K562 (cell line): ENCODE measurements around the gene DAPK2. TPM values are rescaled to one million over a fixed set of nuclear protein-coding genes. Genes with fewer than 3 reads are reported as not detected.

ENCODE experiments used
- DDX20 ChIP-seq: fragments of 450-650 bp; IDR thresholded peaks from 2 replicates; pipeline ENCODE4 v1.6.1; 2016; ENCODE audit warnings: missing genetic modification characterization, low read depth, mild to moderate bottlenecking, missing compliant biosample characterization, moderate library complexity
- DMBX1 ChIP-seq: fragments of 250-450 bp; sonication (Bioruptor Pico); IDR thresholded peaks from 2 replicates; pipeline ENCODE4 v1.8.0; 2022; ENCODE audit warnings: inconsistent platforms, mild to moderate bottlenecking, moderate library complexity, borderline replicate concordance
- E2F5 ChIP-seq: sonication (generic); formaldehyde crosslinking; IDR thresholded peaks from 2 replicates; pipeline ENCODE4 v1.8.0; 2022; ENCODE audit warnings: mild to moderate bottlenecking, missing genetic modification reagents
- SMAD3 ChIP-seq: fragments of 450-650 bp; formaldehyde crosslinking; conservative IDR thresholded peaks from 2 replicates; pipeline ENCODE4 v1.4.0; 2020; ENCODE audit warnings: mild to moderate bottlenecking
- ZNF644 ChIP-seq: fragments of 200-800 bp; sonication (Bioruptor generic); IDR thresholded peaks from 2 replicates; pipeline ENCODE4 v1.6.1; 2016; ENCODE audit warnings: low read depth, missing genetic modification characterization, missing compliant biosample characterization
- polyA plus RNA-seq, 8 experiments: library from polyadenylated mRNA; depleted of rRNA in 4 of 8; stranded (reverse) in 5 of 8; unstranded in 3 of 8; fragments of >200 nt; fragmentation: Nextera tagmentation in 2 of 8; fragmentation: Illumina TruSeq in 1 of 8; extraction: Ambion mirVana in 2 of 8; extraction: Trizol in 1 of 8; gene quantifications; 2 replicates each; pipeline versions ENCODE4 v1.2.1 to v1.2.3, GENCODE V29; 2011 to 2014; ENCODE audit warnings: inconsistent platforms in 1 of 8, missing spikeins in 1 of 8
- total RNA-seq, 7 experiments: library from RNA; depleted of rRNA in 6 of 7; stranded (reverse); fragments of >200 nt in 6 of 7; fragmentation: Illumina TruSeq in 2 of 7; extraction: Trizol in 2 of 7; gene quantifications; 2 replicates each; pipeline versions ENCODE4 v1.2.1 to v1.2.3, GENCODE V29; 2011 to 2021; ENCODE audit warnings: low replicate concordance in 1 of 7
- TF ChIP-seq, protein P1 (sequence below): fragments of 450-650 bp; IDR thresholded peaks from 2 replicates; pipeline ENCODE4 v1.6.1; 2016; ENCODE audit warnings: mild to moderate bottlenecking, moderate library complexity
- TF ChIP-seq, protein P2 (sequence below): sonication (generic); formaldehyde crosslinking; IDR thresholded peaks from 2 replicates; pipeline ENCODE4 v1.4.0; 2020; ENCODE audit warnings: mild to moderate bottlenecking, missing genetic modification reagents

The DAPK2 gene
- total and polyA plus RNA-seq, 9 of the 15 experiments (the other 6 are each of a cell fraction or from before 2014, with no cell fraction given), result 0.14 to 5.2 (median 2.2) TPM

DNA sequence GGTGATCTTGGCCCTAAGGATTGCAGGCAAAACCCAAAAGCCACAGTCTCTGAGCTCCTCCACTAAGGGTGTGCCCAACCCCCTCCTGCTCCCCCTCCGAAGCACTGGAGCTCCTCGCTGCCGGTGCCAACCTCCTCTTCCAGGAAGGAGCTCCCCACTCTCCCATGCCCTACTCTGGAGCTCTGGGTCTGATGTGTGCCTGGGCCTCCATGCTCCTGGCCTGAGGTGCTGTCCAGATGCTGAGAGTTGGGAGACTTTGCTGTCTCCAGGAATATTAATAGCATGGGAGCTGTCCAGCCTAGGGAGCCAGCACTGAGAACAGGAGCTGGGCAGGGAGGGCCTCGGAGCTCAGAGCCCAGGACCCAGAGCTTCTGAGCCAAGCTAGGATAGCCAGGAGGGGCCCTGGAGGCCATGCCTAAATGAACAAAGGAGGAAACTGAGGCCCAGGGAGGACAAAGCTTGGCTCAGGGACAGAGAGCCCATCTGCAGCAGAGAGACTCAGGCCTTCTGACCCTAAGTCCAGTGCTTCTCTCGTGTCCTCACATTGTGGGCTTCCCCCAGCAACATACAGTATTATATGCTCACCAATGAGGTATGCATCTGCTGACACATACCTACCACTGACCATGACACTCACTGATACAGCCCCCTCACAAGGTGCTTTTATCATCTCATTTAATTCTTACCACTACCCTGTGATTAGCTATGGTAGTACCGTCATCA, 175.6 kb downstream of the DAPK2 start (continued):
- TF ChIP-seq, protein P1, sequence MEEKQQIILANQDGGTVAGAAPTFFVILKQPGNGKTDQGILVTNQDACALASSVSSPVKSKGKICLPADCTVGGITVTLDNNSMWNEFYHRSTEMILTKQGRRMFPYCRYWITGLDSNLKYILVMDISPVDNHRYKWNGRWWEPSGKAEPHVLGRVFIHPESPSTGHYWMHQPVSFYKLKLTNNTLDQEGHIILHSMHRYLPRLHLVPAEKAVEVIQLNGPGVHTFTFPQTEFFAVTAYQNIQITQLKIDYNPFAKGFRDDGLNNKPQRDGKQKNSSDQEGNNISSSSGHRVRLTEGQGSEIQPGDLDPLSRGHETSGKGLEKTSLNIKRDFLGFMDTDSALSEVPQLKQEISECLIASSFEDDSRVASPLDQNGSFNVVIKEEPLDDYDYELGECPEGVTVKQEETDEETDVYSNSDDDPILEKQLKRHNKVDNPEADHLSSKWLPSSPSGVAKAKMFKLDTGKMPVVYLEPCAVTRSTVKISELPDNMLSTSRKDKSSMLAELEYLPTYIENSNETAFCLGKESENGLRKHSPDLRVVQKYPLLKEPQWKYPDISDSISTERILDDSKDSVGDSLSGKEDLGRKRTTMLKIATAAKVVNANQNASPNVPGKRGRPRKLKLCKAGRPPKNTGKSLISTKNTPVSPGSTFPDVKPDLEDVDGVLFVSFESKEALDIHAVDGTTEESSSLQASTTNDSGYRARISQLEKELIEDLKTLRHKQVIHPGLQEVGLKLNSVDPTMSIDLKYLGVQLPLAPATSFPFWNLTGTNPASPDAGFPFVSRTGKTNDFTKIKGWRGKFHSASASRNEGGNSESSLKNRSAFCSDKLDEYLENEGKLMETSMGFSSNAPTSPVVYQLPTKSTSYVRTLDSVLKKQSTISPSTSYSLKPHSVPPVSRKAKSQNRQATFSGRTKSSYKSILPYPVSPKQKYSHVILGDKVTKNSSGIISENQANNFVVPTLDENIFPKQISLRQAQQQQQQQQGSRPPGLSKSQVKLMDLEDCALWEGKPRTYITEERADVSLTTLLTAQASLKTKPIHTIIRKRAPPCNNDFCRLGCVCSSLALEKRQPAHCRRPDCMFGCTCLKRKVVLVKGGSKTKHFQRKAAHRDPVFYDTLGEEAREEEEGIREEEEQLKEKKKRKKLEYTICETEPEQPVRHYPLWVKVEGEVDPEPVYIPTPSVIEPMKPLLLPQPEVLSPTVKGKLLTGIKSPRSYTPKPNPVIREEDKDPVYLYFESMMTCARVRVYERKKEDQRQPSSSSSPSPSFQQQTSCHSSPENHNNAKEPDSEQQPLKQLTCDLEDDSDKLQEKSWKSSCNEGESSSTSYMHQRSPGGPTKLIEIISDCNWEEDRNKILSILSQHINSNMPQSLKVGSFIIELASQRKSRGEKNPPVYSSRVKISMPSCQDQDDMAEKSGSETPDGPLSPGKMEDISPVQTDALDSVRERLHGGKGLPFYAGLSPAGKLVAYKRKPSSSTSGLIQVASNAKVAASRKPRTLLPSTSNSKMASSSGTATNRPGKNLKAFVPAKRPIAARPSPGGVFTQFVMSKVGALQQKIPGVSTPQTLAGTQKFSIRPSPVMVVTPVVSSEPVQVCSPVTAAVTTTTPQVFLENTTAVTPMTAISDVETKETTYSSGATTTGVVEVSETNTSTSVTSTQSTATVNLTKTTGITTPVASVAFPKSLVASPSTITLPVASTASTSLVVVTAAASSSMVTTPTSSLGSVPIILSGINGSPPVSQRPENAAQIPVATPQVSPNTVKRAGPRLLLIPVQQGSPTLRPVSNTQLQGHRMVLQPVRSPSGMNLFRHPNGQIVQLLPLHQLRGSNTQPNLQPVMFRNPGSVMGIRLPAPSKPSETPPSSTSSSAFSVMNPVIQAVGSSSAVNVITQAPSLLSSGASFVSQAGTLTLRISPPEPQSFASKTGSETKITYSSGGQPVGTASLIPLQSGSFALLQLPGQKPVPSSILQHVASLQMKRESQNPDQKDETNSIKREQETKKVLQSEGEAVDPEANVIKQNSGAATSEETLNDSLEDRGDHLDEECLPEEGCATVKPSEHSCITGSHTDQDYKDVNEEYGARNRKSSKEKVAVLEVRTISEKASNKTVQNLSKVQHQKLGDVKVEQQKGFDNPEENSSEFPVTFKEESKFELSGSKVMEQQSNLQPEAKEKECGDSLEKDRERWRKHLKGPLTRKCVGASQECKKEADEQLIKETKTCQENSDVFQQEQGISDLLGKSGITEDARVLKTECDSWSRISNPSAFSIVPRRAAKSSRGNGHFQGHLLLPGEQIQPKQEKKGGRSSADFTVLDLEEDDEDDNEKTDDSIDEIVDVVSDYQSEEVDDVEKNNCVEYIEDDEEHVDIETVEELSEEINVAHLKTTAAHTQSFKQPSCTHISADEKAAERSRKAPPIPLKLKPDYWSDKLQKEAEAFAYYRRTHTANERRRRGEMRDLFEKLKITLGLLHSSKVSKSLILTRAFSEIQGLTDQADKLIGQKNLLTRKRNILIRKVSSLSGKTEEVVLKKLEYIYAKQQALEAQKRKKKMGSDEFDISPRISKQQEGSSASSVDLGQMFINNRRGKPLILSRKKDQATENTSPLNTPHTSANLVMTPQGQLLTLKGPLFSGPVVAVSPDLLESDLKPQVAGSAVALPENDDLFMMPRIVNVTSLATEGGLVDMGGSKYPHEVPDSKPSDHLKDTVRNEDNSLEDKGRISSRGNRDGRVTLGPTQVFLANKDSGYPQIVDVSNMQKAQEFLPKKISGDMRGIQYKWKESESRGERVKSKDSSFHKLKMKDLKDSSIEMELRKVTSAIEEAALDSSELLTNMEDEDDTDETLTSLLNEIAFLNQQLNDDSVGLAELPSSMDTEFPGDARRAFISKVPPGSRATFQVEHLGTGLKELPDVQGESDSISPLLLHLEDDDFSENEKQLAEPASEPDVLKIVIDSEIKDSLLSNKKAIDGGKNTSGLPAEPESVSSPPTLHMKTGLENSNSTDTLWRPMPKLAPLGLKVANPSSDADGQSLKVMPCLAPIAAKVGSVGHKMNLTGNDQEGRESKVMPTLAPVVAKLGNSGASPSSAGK, result no peak
- TF ChIP-seq, protein P2, sequence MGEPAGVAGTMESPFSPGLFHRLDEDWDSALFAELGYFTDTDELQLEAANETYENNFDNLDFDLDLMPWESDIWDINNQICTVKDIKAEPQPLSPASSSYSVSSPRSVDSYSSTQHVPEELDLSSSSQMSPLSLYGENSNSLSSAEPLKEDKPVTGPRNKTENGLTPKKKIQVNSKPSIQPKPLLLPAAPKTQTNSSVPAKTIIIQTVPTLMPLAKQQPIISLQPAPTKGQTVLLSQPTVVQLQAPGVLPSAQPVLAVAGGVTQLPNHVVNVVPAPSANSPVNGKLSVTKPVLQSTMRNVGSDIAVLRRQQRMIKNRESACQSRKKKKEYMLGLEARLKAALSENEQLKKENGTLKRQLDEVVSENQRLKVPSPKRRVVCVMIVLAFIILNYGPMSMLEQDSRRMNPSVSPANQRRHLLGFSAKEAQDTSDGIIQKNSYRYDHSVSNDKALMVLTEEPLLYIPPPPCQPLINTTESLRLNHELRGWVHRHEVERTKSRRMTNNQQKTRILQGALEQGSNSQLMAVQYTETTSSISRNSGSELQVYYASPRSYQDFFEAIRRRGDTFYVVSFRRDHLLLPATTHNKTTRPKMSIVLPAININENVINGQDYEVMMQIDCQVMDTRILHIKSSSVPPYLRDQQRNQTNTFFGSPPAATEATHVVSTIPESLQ (CRISPR knock-in tag), result 0 out of 2 replicates have a peak, but pooled peaks have one; percentile 52
- TF ChIP-seq DDX20 (tag) (no peak), ZNF644 (peak; percentile 96), SMAD3 (CRISPR knock-in tag) (no peak), DMBX1 (CRISPR knock-in tag) (peak; percentile 81), E2F5 (CRISPR knock-in tag) (peak; percentile 97)
